Duodenal mucosa (tissue), 2 donors: Measurements from ENCODE around the gene PABPN1L.

Experiments used
- H3K27ac ChIP-seq: one replicate; pipeline ENCODE4 v1.7.0; 2013; ENCODE audit warnings: low read depth, low read length
- H3K27me3 ChIP-seq, 2 donors: one replicate each; pipeline ENCODE4 v1.7.0; 2013; ENCODE audit warnings: low read length in 2 of 2, control low read depth in 1 of 2; ENCODE audit not compliant: insufficient read depth in 2 of 2, control insufficient read depth in 1 of 2
- H3K36me3 ChIP-seq, 2 donors: one replicate each; pipeline ENCODE4 v1.7.0; 2013; ENCODE audit warnings: low read length in 2 of 2, control low read depth in 1 of 2; ENCODE audit not compliant: insufficient read depth in 2 of 2, control insufficient read depth in 1 of 2
- H3K4me1 ChIP-seq, 2 donors: one replicate each; pipeline ENCODE4 v1.7.0; 2013; ENCODE audit warnings: low read length in 2 of 2, control low read depth in 1 of 2; ENCODE audit not compliant: insufficient read depth in 2 of 2, control insufficient read depth in 1 of 2
- H3K4me3 ChIP-seq, 2 donors: one replicate each; pipeline ENCODE4 v1.7.0; 2013; ENCODE audit warnings: low read length in 2 of 2, low read depth in 1 of 2
- H3K9ac ChIP-seq, 2 donors: one replicate each; pipeline ENCODE4 v1.7.0; 2013; ENCODE audit warnings: low read length in 2 of 2, low read depth in 1 of 2
- H3K9me3 ChIP-seq, 2 donors: one replicate each; pipeline ENCODE4 v1.7.0; 2013; ENCODE audit warnings: low read length in 2 of 2, control low read depth in 1 of 2; ENCODE audit not compliant: control insufficient read depth in 1 of 2

The PABPN1L gene

DNA sequence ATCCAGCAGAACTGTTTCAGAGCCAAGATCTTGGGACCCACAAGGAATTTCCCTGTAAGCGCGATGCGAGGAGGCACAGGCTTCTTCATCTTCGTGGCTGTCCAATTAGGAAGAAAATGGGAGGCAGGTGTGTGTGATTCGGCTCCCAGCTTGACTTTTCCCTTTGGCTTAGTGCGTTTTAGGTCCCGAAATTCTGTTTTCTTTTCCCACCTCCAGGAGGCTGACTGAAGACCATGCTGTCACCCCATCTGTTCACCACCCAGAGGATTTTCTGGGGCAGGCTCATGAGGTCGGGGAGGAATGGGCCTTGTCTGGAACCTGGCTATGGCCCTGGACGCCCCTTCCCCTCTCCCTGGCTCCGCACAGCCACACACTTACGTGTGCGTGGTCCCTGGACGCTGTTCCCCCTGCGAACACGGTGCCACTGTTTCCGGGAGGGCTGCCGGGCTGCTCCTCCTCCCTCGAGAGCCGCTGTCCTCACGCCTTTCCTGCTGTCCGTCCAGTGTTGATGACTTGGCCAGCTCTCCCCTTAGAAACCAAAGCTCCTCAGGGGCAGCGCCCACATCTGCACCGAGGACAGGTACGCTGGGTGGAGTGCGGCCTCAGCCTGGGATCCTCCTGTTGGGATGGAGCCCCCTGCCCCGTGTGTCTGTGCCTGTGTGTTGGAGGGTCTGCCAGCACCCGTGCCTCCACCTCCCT lies 2.7 kb upstream of the PABPN1L start:
- Histone ChIP-seq H3K36me3 (no peaks in the 10 kb centered on the region), H3K4me3 (no peak overlapping the region), H3K27me3 (peaks cover 23 to 30% of the 10 kb centered on the region in 2 donors), H3K9ac (no peak overlapping the region), H3K27ac (no peak overlapping the region), H3K4me1 (no peaks in the 10 kb centered on the region), H3K9me3 (no peaks in the 10 kb centered on the region)

GRCh38 chr16:88867581-88868246 lies 1.3 kb upstream of the PABPN1L start:
- Histone ChIP-seq H3K36me3 (peaks cover 0 to 2% of the 10 kb centered on the region in 2 donors), H3K9ac (no peak overlapping the region), H3K9me3 (no peaks in the 10 kb centered on the region), H3K4me1 (no peaks in the 10 kb centered on the region), H3K27me3 (peaks cover 23 to 26% of the 10 kb centered on the region in 2 donors), H3K4me3 (no peak overlapping the region), H3K27ac (no peak overlapping the region)

- H3K27ac ChIP-seq = no peak overlapping the region
- H3K9ac ChIP-seq = no peak overlapping the region
- peaks cover 10 to 17% of the 10 kb centered on the region in 2 donors for H3K27me3 ChIP-seq
- no peaks in the 10 kb centered on the region for H3K9me3 ChIP-seq
- no peaks in the 10 kb centered on the region for H3K4me1 ChIP-seq
- H3K4me3 ChIP-seq = no peak overlapping the region
- H3K36me3 ChIP-seq = peaks cover 5 to 21% of the 10 kb centered on the region in 2 donors
These were observed 718 bp downstream of the PABPN1L start for GRCh38 chr16:88865742-88866141.

DNA sequence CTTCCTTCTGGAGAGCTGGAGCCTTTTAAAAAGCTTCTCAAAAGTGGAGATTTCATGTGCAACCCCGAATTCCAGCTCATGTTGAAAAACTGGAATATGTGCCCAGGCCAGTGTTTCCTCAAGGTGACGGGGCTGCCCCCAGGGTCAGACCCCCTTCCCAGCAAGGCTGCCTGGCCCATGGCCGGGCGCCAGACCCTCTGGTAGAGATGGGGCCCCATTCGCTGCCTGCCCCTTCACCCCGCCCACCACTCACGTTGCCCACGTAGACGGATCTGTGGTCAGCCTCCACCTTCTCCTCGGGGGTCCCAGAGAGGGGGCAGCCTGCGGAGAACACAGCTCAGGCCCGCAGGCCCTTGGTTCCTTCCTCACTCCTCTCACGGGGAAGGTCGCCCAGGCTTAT lies 1.1 kb downstream of the PABPN1L start:
- Histone ChIP-seq H3K4me1 (no peaks in the 10 kb centered on the region), H3K27ac (no peak overlapping the region), H3K9me3 (no peaks in the 10 kb centered on the region), H3K27me3 (peaks cover 9 to 17% of the 10 kb centered on the region in 2 donors), H3K4me3 (no peak overlapping the region), H3K9ac (no peak overlapping the region), H3K36me3 (peaks cover 9 to 26% of the 10 kb centered on the region in 2 donors)

GRCh38 chr16:88864521-88864920 lies 1.9 kb downstream of the PABPN1L start:
- H3K4me3 ChIP-seq = no peak overlapping the region
- H3K9ac ChIP-seq = no peak overlapping the region
- H3K9me3 ChIP-seq = no peaks in the 10 kb centered on the region
- peaks cover 9 to 17% of the 10 kb centered on the region in 2 donors for H3K27me3 ChIP-seq
- peaks cover 13 to 34% of the 10 kb centered on the region in 2 donors for H3K36me3 ChIP-seq
- no peaks in the 10 kb centered on the region for H3K4me1 ChIP-seq
- H3K27ac ChIP-seq = no peak overlapping the region

DNA sequence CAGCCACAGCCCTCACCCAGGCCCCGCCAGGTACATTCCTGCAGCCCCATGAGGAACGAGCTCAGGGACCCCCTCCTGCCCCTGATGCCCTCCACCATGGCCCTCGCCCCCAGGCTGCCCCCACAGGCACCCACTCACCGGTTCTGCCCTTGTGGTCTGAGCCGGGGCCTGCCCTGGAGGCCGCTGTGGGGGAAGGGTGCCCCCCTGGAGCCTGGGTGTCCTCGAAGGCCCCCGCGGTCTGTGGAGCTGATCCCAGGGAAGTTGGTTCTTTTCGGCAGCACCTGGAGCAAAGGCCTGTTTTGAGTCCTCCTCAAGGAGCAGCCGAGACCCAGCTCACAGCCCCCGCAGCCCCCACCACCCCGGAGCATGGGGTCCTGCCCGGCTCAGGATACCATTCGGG lies 2.4 kb downstream of the PABPN1L start:
- no peaks in the 10 kb centered on the region for H3K4me1 ChIP-seq
- no peak overlapping the region for H3K4me3 ChIP-seq
- no peak overlapping the region for H3K27ac ChIP-seq
- H3K9me3 ChIP-seq = no peaks in the 10 kb centered on the region
- H3K9ac ChIP-seq = no peak overlapping the region
- peaks cover 13 to 38% of the 10 kb centered on the region in 2 donors for H3K36me3 ChIP-seq
- peaks cover 6 to 13% of the 10 kb centered on the region in 2 donors for H3K27me3 ChIP-seq

GRCh38 chr16:88863426-88863825 lies 3.0 kb downstream of the PABPN1L start:
- no peak overlapping the region for H3K9ac ChIP-seq
- peaks cover 0 to 12% of the 10 kb centered on the region in 2 donors for H3K27me3 ChIP-seq
- H3K9me3 ChIP-seq = no peaks in the 10 kb centered on the region
- peaks cover 0 to 2% of the 10 kb centered on the region in 2 donors for H3K4me1 ChIP-seq
- H3K36me3 ChIP-seq = peaks cover 13 to 39% of the 10 kb centered on the region in 2 donors
- no peak overlapping the region for H3K4me3 ChIP-seq
- H3K27ac ChIP-seq = no peak overlapping the region

GRCh38 chr16:88862968-88863367 lies 3.5 kb downstream of the PABPN1L start:
- Histone ChIP-seq H3K36me3 (peaks cover 13 to 39% of the 10 kb centered on the region in 2 donors), H3K9me3 (no peaks in the 10 kb centered on the region), H3K4me1 (peaks cover 3 to 7% of the 10 kb centered on the region in 2 donors), H3K27me3 (peaks cover 0 to 11% of the 10 kb centered on the region in 2 donors), H3K27ac (no peak overlapping the region), H3K9ac (no peak overlapping the region), H3K4me3 (no peak overlapping the region)

DNA sequence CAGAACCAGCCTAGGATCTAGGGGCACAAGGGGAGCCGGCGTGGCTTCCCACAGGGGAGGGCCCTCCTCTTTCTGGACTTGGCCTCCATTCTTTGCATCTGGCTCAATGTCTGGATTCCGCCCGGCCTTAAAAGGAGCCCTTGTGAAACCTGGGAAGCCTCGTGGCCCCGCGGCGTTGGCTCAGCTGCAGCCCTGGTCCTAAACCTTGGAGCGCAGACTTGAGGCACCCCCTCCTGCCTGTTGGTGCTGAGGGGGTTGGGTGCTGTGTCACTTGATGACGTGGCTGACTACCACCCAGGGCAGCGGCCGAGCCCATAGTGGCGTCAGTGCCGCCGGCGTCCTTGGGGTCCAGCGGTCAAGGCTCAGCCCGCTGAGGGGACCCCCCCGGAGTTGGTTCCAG lies 5.1 kb downstream of the PABPN1L start:
- no peak overlapping the region for H3K27ac ChIP-seq
- H3K9me3 ChIP-seq = no peaks in the 10 kb centered on the region
- H3K9ac ChIP-seq = no peak overlapping the region
- H3K4me1 ChIP-seq = peaks cover 8 to 9% of the 10 kb centered on the region in 2 donors
- H3K4me3 ChIP-seq = no peak overlapping the region
- H3K36me3 ChIP-seq = peaks cover 13 to 39% of the 10 kb centered on the region in 2 donors
- H3K27me3 ChIP-seq = peaks cover 0 to 3% of the 10 kb centered on the region in 2 donors

DNA sequence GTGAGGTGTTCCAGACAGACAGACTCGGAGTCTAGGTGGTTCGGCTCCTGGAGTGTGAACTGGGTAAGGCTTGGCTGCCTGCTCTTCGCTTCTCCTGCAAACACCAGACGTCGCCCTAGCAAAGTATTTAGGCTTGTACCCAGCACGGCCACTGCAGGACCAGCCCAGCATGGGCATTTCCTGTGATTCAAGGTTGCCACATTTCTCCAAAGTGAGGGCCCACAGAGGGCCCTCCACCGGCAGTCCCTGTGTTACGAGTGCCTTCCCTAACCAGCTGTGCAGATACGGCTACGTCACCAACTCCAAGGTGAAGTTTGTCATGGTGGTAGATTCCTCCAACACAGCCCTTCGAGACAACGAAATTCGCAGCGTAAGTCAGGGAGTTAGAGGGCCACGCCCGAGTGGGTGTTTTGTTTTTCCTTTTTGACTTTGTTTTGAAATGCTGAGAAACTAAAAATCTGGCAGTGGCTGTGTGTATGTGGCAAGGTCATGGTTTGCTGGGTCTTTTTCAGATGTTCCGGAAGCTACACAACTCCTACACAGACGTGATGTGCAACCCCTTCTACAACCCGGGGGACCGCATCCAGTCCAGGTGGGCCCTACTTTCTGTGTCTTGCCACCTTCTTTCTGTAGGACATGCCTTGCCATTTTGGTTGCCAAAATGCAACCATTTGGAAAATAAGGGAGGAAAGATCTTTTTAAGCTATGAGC lies 6.9 kb downstream of the PABPN1L start:
- Histone ChIP-seq H3K27me3 (no peaks in the 10 kb centered on the region), H3K9me3 (no peaks in the 10 kb centered on the region), H3K27ac (no peak overlapping the region), H3K4me1 (peaks cover 15 to 22% of the 10 kb centered on the region in 2 donors), H3K9ac (no peak overlapping the region), H3K4me3 (no peak overlapping the region), H3K36me3 (peaks cover 13 to 39% of the 10 kb centered on the region in 2 donors)
